ENCODE results near the gene CD109.

CD109 gene

DNA sequence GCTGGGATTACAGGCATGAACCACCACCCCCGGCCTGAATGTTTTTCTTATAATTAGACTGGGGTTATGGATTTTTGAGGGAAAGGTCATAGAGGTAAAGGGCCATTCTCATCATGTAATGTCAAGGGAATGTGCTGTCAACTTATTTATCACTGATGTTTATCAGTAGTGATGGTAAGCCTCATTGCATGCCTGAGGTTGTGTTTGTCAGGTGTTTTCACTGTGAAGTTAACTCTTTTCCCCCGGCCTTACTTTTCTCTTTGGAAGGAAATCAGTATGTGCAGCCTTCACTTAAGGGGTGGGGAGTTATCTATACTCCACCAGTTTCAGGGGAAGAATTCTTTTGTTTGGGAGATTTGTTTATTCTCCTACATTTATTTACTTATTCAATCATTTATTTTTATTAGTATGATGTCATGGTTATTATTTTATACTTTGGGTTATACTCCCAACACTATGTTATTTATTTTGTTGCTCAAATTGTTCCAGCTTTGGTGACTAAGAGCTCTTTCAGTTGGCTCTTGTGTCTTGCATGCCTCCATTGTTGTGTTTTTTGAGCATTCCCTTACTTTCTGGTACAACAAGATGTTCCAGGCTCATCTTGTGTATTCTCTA lies 39.4 kb upstream of the CD109 start:
- peak overlapping the region; percentile 26; the same call in 1 of the 2 replicates for H3K27ac ChIP-seq
- TF ChIP-seq, protein P1, sequence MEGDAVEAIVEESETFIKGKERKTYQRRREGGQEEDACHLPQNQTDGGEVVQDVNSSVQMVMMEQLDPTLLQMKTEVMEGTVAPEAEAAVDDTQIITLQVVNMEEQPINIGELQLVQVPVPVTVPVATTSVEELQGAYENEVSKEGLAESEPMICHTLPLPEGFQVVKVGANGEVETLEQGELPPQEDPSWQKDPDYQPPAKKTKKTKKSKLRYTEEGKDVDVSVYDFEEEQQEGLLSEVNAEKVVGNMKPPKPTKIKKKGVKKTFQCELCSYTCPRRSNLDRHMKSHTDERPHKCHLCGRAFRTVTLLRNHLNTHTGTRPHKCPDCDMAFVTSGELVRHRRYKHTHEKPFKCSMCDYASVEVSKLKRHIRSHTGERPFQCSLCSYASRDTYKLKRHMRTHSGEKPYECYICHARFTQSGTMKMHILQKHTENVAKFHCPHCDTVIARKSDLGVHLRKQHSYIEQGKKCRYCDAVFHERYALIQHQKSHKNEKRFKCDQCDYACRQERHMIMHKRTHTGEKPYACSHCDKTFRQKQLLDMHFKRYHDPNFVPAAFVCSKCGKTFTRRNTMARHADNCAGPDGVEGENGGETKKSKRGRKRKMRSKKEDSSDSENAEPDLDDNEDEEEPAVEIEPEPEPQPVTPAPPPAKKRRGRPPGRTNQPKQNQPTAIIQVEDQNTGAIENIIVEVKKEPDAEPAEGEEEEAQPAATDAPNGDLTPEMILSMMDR (IDR thresholded peaks at IDR 0.05): no peak
- no peak for TF ChIP-seq ZFX (IDR thresholded peaks at IDR 0.05; ENCODE audit: borderline replicate concordance)

DNA sequence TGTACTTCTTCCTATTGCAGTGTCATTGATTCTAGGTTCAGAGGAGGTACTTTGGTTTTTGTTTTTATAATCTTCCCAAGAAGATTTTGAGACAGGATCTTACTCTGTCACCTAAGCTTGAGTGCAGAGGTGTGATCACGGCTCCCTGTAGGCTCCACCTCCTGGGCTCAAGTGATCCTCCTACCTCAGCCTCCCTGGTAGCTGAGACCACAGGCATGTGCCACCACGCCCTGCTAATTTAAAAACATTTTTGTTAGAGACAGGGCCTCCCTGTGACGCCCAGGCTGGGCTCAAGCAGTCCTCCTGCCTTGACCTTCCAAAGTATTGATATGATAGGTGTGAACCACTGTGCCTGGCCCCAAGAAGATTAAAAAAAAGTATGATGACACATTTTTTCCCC lies 38.8 kb upstream of the CD109 start:
- no peak for TF ChIP-seq ZFX (IDR thresholded peaks at IDR 0.05; ENCODE audit: borderline replicate concordance)
- TF ChIP-seq, protein P1 (IDR thresholded peaks at IDR 0.05): no peak
- H3K27ac ChIP-seq: peak overlapping the region; percentile 26; the same call in 1 of the 2 replicates

DNA sequence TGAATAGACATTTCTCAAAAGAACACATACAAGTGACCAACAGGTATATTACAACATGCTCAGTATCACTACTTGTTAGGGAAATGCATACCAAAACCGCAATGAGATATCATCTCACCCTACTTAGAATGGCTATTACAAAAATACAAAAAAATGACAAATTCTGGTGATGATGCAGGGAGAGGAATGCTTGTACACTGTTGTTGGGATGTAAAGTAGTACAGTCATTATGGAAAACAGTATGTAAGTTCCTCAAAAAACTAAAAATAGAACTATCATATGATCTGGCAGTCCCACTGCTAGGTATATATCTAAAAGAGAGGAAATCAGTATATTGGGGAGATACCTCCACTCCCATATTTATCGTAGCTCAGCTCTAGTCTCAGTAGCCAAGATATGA lies 31.3 kb upstream of the CD109 start:
- H3K27ac ChIP-seq: no peak overlapping the region
- TF ChIP-seq, protein P1 (IDR thresholded peaks at IDR 0.05): no peak
- no peak for TF ChIP-seq ZFX (IDR thresholded peaks at IDR 0.05; ENCODE audit: borderline replicate concordance)

DNA sequence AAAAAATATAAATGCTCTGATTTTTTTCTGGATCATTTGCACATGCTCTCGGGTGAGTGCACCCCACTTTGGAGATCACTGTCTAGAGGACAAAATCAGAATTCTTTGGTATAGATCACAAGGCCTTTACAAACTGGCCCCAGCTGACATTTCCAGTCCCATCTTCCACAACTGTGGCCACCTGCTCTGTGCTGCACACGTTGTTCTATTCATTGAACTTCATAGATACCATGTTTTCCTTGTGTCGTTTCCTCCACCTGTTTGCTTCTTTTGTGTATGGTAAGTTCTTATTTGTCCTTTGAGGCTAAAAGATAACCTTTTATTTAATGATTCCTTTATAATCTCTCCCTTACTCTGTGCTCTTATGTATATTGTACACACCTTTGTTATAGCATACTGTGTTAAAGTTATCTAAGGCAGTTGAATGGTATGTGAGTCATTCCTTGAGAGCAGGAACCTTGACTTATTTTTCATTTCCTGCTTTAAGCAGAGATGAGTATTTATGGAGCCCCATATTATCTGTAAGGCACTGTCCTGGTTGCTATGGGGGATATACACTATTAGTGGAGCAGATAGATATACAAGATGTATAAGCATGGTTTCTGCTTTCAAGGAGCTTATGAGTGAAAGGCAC lies 30.2 kb upstream of the CD109 start:
- no peak overlapping the region for H3K27ac ChIP-seq

DNA sequence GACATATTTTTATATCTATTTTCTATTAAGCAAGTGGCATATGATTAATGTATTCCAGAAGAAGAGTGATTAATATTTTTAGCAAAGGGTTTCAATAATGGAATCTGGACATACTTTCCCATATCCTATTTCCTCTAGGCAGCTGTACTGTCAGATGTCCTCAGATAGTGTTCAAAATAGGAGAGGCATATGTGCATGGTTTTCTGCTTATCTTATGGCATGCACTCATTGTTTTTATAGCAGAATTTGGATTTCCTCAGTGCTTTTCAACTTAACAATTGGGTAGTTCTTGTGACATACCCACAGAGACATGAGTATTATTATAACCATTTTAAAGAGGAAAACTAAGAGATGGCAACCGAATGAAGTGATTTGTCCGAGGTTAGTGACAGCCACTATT lies 29.6 kb upstream of the CD109 start:
- TF ChIP-seq ZFX (IDR thresholded peaks at IDR 0.05; ENCODE audit: borderline replicate concordance): no peak
- TF ChIP-seq, protein P1 (IDR thresholded peaks at IDR 0.05): no peak
- H3K27ac ChIP-seq: no peak overlapping the region

More for the DNA sequence above, 30.2 kb upstream of the CD109 start:
- no peak for TF ChIP-seq ZFX (IDR thresholded peaks at IDR 0.05; ENCODE audit: borderline replicate concordance)
- TF ChIP-seq, protein P1 (IDR thresholded peaks at IDR 0.05): no peak

DNA sequence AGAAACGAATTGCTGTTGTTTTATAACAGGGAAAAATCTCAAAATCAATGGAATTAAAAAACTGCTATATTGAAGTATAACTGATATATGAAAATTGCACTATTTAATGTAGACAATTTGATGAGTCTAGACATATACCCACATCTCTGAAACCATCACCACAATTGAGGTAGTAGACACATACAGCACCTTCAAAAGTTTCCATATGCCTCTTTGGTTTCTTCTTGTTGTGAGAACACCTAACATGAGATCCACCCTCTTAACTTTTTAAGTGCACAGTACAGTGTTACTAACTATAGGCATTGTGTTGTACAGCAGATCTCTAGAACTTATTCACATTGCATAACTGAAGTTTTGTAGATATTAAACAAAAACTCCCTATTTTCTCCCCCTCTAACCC lies 28.2 kb upstream of the CD109 start:
- H3K27ac ChIP-seq: no peak overlapping the region
- no peak for TF ChIP-seq ZFX (IDR thresholded peaks at IDR 0.05; ENCODE audit: borderline replicate concordance)
- TF ChIP-seq, protein P1 (IDR thresholded peaks at IDR 0.05): no peak

DNA sequence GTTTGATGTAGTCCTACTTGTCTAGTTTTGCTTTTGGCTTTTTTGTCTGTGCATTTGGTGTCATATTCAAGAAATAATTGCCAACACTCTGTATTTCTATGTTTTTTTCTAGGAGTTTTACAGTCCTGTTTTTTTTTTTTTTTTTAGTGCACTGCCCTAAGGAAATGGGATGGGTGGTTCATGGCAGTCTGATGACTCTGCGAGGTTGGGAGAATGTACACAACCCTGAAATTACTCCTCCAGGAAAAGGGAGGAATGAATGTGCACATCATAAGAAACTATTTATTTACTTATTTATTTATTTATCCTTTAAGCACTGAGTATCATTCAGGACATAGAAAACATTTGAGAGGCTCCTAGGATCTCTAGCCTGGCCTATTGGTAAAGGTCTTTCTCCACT lies 27.0 kb upstream of the CD109 start:
- H3K27ac ChIP-seq: no peak overlapping the region
- TF ChIP-seq, protein P1 (IDR thresholded peaks at IDR 0.05): no peak
- TF ChIP-seq ZFX (IDR thresholded peaks at IDR 0.05; ENCODE audit: borderline replicate concordance): no peak

Data from 22Rv1 (cell line).